Right cardiac atrium (tissue), 5 donors: Measurements from ENCODE around the gene SV2A. TPM values are rescaled to one million over a fixed set of nuclear protein-coding genes. Genes with fewer than 3 reads are reported as not detected.
"Not testable (repeated sequence)": the region's sequence is repeated elsewhere in the genome, so short reads cannot be mapped to it uniquely, and the experiment has no call there.

ENCODE experiments used
- ATAC-seq, 2 donors: fragments of 200-7000 bp; cut with Tn5 transposase; one replicate each; pipeline versions ENCODE4 v1.8.0 to v1.9.1; 2020; ENCODE audit warnings: moderate library complexity in 2 of 2, mild to moderate bottlenecking in 1 of 2
- DNase-seq, 3 donors: peaks; one replicate each; pipeline ENCODE4 v3.0.0-alpha.2; 2020
- H3K27ac ChIP-seq: one replicate; pipeline ENCODE4 v1.5.1; 2013; ENCODE audit warnings: mild to moderate bottlenecking, low read length, control low read depth, moderate library complexity
- H3K27me3 ChIP-seq: one replicate; pipeline ENCODE4 v1.6.1; 2013; ENCODE audit not compliant: control insufficient read depth, insufficient read depth
- H3K4me1 ChIP-seq: one replicate; pipeline ENCODE4 v1.6.1; 2013; ENCODE audit warnings: low read length; ENCODE audit not compliant: control insufficient read depth, insufficient read depth
- H3K4me3 ChIP-seq: one replicate; pipeline ENCODE4 v1.5.1; 2013; ENCODE audit warnings: low read length, control low read depth
- H3K9me3 ChIP-seq: one replicate; pipeline ENCODE4 v1.6.1; 2013; ENCODE audit warnings: low read length; ENCODE audit not compliant: control insufficient read depth
- WGBS: extraction: QIAGEN DNeasy Blood & Tissue Kit; methylation state at CpG from one replicate; pipeline ENCODE4 v1.1.7; 2013; 5-methylcytosine and 5-hydroxymethylcytosine counted together
- intact Hi-C, 4 donors: fragments of 100-400 bp; cut with DNase I; formaldehyde crosslinking; loops; one replicate each; pipeline versions ENCODE4 v1.11.0 to v1.14.0; 2022 to 2023
- long read RNA-seq, 4 donors: library from polyadenylated mRNA; unstranded; transcript quantifications; one replicate each; pipeline ENCODE4 v2.0.0, GENCODE V29; 2020 to 2021
- polyA plus RNA-seq: library from polyadenylated mRNA; stranded (reverse); fragments of 200-250 nt; gene quantifications from one replicate; pipeline ENCODE4 v1.2.3, GENCODE V29; 2013
- total RNA-seq, 4 donors: library from RNA; stranded (reverse); fragmentation: NEBNext Ultra II Directional; extraction: Animal tissue kit (Norgen Biotek cat#: 25700); gene quantifications; one replicate each; pipeline ENCODE4 v1.2.1, GENCODE V29; 2021
- donor health status: healthy with polysubstance abuse.
- donor health status: DM: no; HTN: yes; CAD: no.
- donor health status: DM: no; HTN: no; CAD: no.
- donor health status: DM: no; HTN: yes; CAD: no; lungs with severe emphysema.
- donor health status: DM: yes; HTN: yes; CAD: no.

Gene SV2A, protein sequence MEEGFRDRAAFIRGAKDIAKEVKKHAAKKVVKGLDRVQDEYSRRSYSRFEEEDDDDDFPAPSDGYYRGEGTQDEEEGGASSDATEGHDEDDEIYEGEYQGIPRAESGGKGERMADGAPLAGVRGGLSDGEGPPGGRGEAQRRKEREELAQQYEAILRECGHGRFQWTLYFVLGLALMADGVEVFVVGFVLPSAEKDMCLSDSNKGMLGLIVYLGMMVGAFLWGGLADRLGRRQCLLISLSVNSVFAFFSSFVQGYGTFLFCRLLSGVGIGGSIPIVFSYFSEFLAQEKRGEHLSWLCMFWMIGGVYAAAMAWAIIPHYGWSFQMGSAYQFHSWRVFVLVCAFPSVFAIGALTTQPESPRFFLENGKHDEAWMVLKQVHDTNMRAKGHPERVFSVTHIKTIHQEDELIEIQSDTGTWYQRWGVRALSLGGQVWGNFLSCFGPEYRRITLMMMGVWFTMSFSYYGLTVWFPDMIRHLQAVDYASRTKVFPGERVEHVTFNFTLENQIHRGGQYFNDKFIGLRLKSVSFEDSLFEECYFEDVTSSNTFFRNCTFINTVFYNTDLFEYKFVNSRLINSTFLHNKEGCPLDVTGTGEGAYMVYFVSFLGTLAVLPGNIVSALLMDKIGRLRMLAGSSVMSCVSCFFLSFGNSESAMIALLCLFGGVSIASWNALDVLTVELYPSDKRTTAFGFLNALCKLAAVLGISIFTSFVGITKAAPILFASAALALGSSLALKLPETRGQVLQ
- total RNA-seq (1 to 10 TPM; 1.2 to 2.8 (median 1.6) TPM), polyA plus RNA-seq (1.0 TPM)
- long read RNA-seq, donor 1, full-length matches to known transcripts, result 3 of 5 reads
- long read RNA-seq, donor 1, partial matches to known transcripts, result 1 of 5 reads
- long read RNA-seq, donor 1, other reads (novel, unspliced or antisense), result 1 of 5 reads
- long read RNA-seq, donor 2, partial matches to known transcripts, result 3 of 3 reads
- long read RNA-seq, donor 2, other reads (novel, unspliced or antisense), result 0 of 3 reads
- long read RNA-seq, donor 3, full-length matches to known transcripts, result 2 of 7 reads
- long read RNA-seq, donor 3, partial matches to known transcripts, result 3 of 7 reads
- long read RNA-seq, donor 3, other reads (novel, unspliced or antisense), result 2 of 7 reads
- long read RNA-seq, donor 4, partial matches to known transcripts, result 2 of 2 reads
- long read RNA-seq, donor 4, other reads (novel, unspliced or antisense), result 0 of 2 reads

DNA sequence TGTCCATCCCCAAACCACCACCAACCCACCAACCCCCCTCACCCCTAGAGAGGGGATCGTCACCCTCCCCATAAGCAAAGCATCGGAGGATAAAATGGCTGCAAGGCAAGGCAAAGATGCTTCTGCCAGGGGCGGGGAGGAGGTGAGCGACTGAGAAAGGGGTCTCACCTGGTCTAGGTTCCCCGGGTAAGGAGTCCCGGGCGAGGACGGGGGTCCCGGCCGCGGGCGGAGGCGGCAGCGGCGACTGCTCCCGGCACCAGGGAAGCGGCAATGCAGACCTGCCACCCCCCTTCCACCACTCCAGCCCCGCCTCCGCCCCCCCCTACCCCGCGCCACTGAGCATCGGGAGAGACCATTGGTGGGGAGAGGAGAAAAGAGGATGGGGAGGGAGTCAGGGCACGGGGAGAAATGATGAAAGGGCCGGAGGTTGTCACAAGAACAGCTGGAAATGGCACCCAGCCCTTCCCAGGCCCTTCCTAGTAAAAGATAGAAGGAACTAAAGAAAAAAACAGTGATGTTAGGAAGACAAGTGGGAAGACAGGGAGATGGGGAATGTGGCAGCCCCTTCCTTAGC lies at the start of gene SV2A:
TSS of gene SV2A (minus strand) at position 274 of the 574 bp plus-strand sequence. CDS start 4,004 bp downstream, outside the sequence.
- ATAC-seq (peak; percentile 76 to 77), DNase-seq (peak in 2 of 3 donors; percentile 54 to 69)
- intact Hi-C loops, result no loop called here
- Histone ChIP-seq H3K4me1 (no peaks in the 10 kb centered on the region), H3K4me3 (peak within 1 kb of the TSS; percentile 33), H3K27me3 (no peaks in the 10 kb centered on the region), H3K27ac (no peak within 1 kb of the TSS), H3K9me3 (no peaks in the 10 kb centered on the region)
- WGBS, result under 1% methylated on average over 24 of the region's 24 CpGs

DNA sequence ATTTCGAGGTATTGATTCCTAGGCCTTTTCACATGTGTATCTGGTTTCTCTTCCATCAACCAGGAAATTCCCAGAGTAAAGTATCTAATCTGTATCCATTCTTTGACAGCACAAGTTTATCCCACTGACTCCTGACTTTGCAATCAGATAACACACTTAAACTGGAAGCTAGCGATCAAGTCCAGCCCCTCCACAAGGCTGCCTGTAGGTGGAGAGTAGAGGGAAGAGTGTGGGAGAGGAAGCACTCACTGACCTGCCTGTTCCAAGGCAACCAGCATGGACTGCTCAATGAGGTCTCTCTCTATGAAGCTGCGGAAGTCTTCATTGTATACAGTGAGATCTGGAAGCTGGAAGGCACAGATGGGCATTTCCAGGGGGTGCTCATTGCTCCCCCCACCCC lies 49.4 kb upstream of the SV2A start:
- WGBS, result 83% methylated on average over 3 of the region's 3 CpGs
- DNase-seq (no peak), ATAC-seq (no peak)
- intact Hi-C loops, result loop anchor here in 1 of 4 donors (10.0 kb wide), 2 partner anchors 78 to 198 kb away; no protein-coding TSS in a partner anchor
- H3K4me3 ChIP-seq, result no peak overlapping the region
- no peaks in the 10 kb centered on the region for H3K9me3 ChIP-seq
- no peaks in the 10 kb centered on the region for H3K4me1 ChIP-seq
- H3K27me3 ChIP-seq, result no peaks in the 10 kb centered on the region
- H3K27ac ChIP-seq, result no peak overlapping the region

DNA sequence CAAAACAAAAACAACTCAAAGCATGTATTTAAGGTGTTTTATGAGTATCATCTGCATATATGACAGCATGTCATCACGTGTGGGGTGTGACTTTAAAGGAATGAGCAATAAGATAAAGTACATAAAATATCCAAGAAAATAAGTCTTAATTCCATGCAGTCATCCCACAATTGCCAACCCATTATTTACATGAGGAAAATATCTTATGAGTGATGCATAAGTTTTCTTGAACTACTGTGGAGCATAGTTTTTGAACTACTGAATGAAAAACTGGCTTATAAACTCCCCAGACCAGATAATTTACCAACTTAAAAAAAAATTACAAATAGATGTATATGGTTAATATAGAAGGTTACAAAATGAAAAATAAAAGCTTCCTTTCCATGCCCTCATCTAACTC lies 48.8 kb upstream of the SV2A start:
- no peak for DNase-seq
- Histone ChIP-seq H3K27me3 (no peaks in the 10 kb centered on the region), H3K9me3 (no peaks in the 10 kb centered on the region), H3K27ac (no peak overlapping the region), H3K4me1 (no peaks in the 10 kb centered on the region), H3K4me3 (no peak overlapping the region)
- no peak for ATAC-seq
- intact Hi-C loops, result loop anchor here in 1 of 4 donors (10.0 kb wide), 2 partner anchors 78 to 198 kb away; no protein-coding TSS in a partner anchor
- WGBS, result 79% methylated on average over 1 of the region's 1 CpG

DNA sequence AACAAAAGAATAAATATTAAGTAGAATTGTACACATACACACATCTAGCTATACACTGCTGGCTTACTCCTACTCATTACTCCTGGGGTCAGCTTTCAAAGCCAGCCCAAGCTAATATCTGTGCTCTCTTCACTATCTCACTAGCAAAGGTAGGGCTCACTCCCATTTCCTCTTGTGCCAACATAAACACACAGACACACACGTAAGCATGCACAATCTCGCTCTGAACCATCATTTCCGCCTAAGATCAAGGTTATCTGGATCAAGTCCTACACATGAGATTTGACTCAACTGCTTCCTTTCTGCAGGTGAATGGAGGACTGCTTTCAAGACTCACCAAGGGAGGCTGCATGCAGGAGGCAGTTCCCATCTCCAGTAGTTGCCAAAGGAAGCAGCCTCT lies 47.8 kb upstream of the SV2A start:
- Histone ChIP-seq H3K4me1 (no peaks in the 10 kb centered on the region), H3K27ac (no peak overlapping the region), H3K9me3 (no peaks in the 10 kb centered on the region), H3K27me3 (no peaks in the 10 kb centered on the region), H3K4me3 (no peak overlapping the region)
- WGBS, result 88% methylated on average over 3 of the region's 3 CpGs
- DNase-seq (no peak), ATAC-seq (no peak)
- intact Hi-C loops, result loop anchor here in 1 of 4 donors (10.0 kb wide), 2 partner anchors 79 to 199 kb away; no protein-coding TSS in a partner anchor

DNA sequence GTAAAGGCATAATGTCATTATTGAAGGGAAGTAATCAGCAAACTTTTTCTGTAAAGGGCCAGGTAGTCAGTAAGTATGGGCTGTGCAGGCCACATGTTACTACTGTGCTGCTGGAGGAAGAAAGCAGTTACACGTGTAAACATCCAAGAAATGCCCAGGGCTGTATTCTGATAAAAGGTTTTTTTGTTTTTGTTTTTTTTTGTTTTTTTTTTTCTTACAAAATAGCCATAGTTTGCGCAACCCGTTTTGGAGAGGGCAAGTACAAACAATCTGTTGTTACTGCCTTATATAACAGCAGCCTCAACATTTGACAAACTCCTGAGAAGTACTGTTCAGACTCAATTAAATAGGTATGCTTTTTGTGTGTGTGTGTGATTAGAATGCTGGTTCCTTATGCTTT lies 45.7 kb upstream of the SV2A start:
- H3K27ac ChIP-seq, result no peak overlapping the region
- intact Hi-C loops, result loop anchor here (2.0 to 10.0 kb wide), 5 partner anchors 81 to 204 kb away; no protein-coding TSS in a partner anchor
- peak in 1 of 2 donors; percentile 53 for ATAC-seq
- H3K4me3 ChIP-seq, result no peak overlapping the region
- H3K27me3 ChIP-seq, result no peaks in the 10 kb centered on the region
- WGBS, result 46% methylated on average over 3 of the region's 3 CpGs
- H3K9me3 ChIP-seq, result no peaks in the 10 kb centered on the region
- no peak for DNase-seq
- H3K4me1 ChIP-seq, result no peaks in the 10 kb centered on the region

DNA sequence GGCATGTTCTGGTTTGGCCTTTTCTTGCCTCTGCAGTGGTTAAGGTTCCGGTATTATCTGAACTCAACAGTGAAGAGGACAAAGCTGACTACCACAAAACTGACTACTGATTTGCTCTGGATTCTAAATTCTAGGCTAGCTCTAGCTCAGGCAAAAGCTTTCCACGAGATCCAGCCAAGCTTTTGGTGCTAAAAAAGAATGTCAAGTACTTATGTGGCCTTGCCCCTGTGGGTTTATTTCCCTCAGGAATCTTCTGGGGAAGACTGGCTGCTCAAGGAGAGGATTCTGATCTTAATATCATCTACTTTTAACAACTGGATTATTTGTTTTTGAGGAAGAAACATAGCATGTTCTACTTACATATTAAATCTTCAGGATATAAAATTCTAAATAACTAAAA lies 45.1 kb upstream of the SV2A start:
- 49% methylated on average over 2 of the region's 2 CpGs for WGBS
- H3K9me3 ChIP-seq, result no peaks in the 10 kb centered on the region
- no peak for ATAC-seq
- no peak for DNase-seq
- H3K4me3 ChIP-seq, result no peak overlapping the region
- no peaks in the 10 kb centered on the region for H3K4me1 ChIP-seq
- H3K27me3 ChIP-seq, result no peaks in the 10 kb centered on the region
- intact Hi-C loops, result loop anchor here (2.0 to 10.0 kb wide), 5 partner anchors 82 to 205 kb away; no protein-coding TSS in a partner anchor
- H3K27ac ChIP-seq, result no peak overlapping the region

DNA sequence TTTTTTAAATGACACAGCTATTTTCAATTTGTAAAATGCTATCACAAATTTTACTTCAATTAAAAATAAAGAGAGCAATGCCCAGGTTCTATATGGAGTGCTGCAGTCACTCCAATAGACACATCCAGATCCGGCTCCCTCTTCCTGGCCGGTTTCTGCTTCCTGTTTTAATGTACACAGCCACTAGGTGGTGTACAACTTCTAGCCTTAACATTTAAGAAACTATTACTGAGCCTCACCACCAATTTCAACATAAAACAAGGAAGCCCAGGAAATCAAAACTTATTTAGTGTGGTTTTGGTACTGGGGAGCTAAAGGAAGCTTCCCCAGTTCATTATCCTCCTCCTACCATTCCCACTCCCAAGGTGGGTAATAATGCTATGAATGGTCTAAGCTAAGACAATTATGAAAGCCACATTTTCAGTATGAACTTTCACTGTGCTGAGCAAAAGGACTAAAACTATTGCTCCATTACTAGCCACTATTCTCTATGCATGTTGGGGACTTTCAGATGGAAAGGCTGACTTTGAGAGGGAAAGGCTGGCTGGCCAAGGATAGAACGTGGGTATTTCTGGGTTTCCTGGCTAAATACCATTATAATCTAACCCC lies 44.5 kb upstream of the SV2A start:
- ATAC-seq (peak; percentile 78 to 86), DNase-seq (peak in 1 of 3 donors; percentile 50)
- no peaks in the 10 kb centered on the region for H3K27me3 ChIP-seq
- intact Hi-C loops, result loop anchor here (2.0 to 10.0 kb wide), 5 partner anchors 83 to 205 kb away; no protein-coding TSS in a partner anchor
- 14% methylated on average over 3 of the region's 3 CpGs for WGBS
- no peak overlapping the region for H3K4me3 ChIP-seq
- no peaks in the 10 kb centered on the region for H3K4me1 ChIP-seq
- no peaks in the 10 kb centered on the region for H3K9me3 ChIP-seq
- H3K27ac ChIP-seq, result peak overlapping the region; percentile 84

DNA sequence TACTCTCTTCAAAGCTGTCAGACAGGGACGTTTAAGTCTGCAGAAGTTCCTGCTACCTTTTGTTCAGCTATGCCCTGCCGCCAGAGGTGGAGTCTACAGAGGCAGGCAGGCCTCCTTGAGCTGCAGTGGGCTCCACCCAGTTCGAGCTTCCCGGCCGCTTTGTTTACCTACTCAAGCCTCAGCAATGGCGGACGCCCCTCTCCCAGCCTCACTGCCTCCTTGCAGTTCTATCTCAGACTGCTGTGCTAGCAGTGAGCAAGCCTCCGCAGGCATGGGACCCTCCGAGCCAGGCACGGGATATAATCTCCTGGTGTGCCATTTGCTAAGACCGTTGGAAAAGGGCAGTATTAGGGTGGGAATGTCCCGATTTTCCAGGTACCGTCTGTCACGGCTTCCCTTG lies 39.9 kb upstream of the SV2A start:
- intact Hi-C loops, H3K27me3 ChIP-seq, H3K9me3 ChIP-seq, ATAC-seq, H3K4me1 ChIP-seq, H3K27ac ChIP-seq, DNase-seq, H3K4me3 ChIP-seq: not testable (repeated sequence)
- WGBS, result over 99% methylated on average over 14 of the region's 14 CpGs

DNA sequence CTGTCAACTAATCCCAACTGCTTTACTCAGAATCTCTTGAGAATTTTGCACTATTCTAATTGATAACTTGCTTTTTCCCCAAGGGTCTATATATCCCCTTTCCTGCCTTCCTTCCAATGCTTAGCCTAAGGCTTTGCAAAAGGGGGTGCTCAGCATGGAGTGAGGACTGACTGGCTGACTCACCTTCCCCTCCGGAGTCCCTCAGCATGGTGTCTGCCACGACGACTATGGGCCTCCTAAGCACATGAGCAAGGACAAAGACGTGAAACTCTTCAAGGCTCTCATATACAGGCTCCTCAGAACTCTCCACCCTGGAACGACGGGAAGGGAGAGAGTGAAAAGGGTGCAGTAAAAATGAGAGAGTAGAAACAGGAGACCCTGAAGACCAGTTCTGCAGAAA lies 32.3 kb upstream of the SV2A start:
- intact Hi-C loops, result no loop called here
- Histone ChIP-seq H3K9me3 (no peaks in the 10 kb centered on the region), H3K4me3 (no peak overlapping the region), H3K4me1 (no peaks in the 10 kb centered on the region), H3K27ac (no peak overlapping the region), H3K27me3 (no peaks in the 10 kb centered on the region)
- no peak for DNase-seq
- whole genome bisulfite sequencing, result 86% methylated on average over 6 of the region's 6 CpGs
- peak in 1 of 2 donors; percentile 45 for ATAC-seq

DNA sequence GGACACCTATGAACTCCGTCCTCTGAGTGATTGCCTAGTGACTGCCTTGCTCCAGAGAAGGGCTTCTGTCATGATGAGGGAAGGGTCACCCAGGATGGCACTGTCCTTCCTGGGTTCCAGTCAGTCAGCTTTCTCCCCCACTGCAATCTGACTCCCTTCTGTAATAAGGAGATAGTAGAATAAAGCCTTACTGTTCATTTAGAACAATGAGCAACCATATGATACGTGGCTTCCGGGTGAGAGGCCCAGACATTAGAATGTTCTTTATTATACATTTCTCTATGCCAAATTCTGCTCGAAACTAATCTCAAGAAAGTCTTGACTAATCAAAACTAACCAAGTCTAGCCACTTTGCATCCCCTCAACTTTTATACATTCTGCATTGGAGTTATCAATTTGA lies 27.6 kb upstream of the SV2A start:
- no peaks in the 10 kb centered on the region for H3K9me3 ChIP-seq

More for the DNA sequence above, 27.6 kb upstream of the SV2A start:
- Histone ChIP-seq H3K4me1 (no peaks in the 10 kb centered on the region), H3K4me3 (no peak overlapping the region), H3K27ac (no peak overlapping the region), H3K27me3 (no peaks in the 10 kb centered on the region)
- ATAC-seq (no peak), DNase-seq (no peak)
- 90% methylated on average over 4 of the region's 4 CpGs for WGBS
- intact Hi-C loops, result no loop called here
